SKM-1 treated with dmso at 0.1 percent for 144 hours (cell line): ENCODE data around the gene DPH3.
A peak's percentile ranks its signal among the peaks of the same experiment; 100 is the strongest.
"Not testable (repeated sequence)": the region's sequence is repeated elsewhere in the genome, so short reads cannot be mapped to it uniquely, and the experiment has no call there.

ENCODE experiments used
- DNase-seq: peaks from one replicate; lab custom pipeline; 2025; ENCODE audit not compliant: unreplicated experiment; lab: John Stamatoyannopoulos, UW

The DPH3 gene

DNA sequence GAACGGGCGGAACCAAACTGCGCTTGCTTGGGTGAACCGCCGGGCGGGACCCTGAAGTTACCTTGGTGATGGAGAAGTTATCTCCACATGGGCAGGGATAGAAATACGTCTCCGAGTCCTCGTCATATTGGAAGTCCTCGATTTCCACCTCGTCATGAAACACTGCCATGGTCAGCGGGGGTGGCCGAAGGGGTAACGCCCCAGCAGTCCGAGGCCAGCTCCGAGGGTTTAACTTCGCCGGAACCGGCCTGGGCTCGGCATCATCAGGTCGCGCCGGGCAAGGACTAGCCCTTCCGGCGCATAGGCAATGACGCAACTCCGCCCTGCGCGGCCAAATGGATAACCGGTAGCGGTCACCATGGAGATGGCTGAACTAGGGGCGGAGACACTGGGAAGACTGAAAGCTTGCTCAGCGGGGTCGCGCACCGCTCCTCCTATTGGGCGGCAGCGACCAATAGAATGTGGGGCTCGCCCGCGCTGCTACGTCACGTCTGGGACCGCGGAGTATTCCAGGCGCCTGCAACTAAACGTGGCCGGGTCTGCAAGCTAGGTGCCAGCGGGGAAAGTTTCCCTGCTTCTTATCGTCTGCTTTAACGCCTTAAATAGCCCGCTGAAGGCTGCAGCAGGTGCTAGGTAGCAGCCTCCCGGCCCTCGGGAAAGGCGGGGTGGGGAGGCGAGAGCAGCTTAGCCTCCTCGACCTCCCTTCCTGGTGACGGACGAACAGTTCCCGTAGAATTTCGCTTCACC is at the start of gene DPH3, which contains the start of gene OXNAD1:
Gene DPH3 (minus strand): TSS at position 236 of the 747 bp plus-strand sequence. CDS start 67 bp downstream, at position 169.
Gene OXNAD1 (plus strand): TSS at position 505 of the 747 bp plus-strand sequence. CDS start 5,741 bp downstream, outside the sequence.
- peak; percentile 98 for DNase-seq

DNA sequence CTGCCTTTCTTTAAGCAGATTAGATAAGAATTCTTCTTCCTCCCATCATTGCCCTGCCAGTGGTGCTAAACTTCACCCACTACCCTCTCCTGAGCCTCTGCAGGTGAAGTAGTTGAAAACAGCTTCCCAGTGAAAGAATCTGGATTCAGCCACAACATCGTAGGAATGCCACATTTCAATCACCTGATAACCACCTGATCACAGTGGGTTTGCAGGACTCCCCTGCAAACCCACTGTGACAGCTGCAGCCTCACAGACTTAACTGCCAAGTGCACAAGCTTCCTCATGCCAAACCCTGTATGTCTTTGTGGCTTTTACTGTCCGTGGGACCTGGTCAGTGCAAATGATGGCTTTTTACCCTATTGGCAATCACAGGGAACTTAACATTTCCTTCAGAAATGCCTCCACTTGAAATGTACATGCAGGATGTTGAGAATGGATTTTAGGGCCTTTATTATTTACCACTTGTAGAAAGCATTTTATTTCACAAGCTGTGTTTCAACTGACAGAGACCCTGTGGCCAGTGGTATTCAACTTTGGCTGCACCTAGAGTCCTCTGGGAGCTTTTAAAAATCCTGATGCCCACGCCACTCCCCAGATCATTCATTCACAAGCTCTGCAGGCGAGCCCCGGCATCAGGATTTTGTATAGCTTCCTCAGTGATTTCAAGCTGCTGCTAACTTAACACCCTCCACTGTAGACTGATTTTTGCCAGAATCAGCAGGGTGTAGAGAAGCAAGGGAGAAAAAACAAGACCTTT is 49.3 kb upstream of the DPH3 start:
- DNase-seq = no peak

DNA sequence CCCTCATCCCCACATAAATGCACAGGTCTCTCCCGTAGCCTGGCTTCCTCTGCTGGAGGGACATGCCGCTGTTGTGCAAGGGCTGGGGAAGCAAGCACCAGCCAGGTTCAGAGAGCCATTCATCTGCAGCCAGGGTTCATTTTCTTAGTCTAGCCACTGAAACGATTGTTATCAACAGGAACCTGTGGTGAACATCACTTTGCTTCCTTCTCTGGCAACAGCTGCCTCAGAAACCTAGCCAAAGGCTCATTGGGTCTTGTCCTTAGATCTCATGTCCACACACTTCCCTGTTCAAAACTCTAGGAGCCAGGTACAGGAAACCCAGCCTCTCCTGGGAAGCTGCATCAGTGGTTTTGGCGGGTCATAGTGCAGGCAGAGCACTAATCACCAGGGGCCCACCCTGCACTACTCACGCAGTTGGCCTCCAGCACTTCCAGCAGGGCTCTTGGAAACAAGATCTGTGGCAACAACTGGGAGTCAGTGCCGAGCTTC is 47.3 kb upstream of the DPH3 start:
- peak; percentile 59 for DNase-seq

DNA sequence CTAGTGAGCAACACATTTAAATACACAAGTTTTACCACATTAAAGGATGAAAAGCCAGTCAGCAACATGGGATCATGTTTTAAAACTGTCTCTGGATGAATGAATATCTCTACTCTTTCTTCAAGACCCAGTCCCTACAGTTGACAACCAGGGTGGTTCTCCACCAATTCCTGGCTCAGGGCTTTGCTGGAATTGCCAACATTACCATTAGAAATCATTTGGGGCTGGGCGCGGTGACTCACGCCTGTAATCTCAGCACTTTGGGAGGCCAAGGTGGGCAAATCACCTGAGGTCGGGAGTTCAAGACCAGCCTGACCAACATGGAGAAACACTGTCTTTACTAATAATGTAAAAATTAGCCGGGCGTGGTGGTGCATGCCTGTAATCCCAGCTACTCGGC is 45.7 kb upstream of the DPH3 start:
- DNase-seq = not testable (repeated sequence)

DNA sequence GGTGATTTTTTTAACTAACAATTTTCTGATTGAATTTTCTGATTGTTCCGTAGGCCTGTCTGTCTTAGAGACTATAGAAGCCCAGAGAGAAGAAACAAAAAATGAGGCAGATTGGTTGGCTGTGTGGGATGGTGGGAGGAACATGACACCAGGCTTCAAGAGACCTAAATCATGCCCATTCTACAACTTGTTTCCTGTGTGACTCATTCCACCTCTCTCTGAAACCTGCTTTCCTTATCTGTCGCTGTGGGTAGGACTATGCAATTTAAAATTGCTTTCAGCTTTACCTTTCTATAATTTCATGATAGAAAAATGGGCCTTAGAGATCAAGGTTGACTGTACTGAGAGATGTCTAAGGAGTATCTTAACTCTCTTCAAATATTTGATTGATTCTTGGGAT is 44.8 kb upstream of the DPH3 start:
- no peak for DNase-seq

DNA sequence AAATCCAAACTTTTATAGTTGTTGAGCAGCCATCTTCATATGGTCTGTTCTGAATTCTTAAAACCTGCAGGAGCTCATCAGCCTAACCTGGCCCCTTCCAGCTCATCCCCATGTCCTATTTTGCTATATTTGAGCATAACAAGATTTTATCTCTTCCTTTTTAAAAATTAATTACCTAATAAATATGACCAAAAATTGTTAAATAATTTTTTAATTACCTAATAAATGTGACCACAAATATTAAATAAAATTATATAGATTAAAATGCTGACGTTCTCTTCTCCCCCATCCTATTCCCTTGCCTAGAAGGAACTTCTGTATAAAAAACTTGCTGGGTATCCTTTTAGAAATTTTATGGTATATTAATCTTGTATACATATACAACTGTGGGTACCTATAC is 44.0 kb upstream of the DPH3 start:
- no peak for DNase-seq

DNA sequence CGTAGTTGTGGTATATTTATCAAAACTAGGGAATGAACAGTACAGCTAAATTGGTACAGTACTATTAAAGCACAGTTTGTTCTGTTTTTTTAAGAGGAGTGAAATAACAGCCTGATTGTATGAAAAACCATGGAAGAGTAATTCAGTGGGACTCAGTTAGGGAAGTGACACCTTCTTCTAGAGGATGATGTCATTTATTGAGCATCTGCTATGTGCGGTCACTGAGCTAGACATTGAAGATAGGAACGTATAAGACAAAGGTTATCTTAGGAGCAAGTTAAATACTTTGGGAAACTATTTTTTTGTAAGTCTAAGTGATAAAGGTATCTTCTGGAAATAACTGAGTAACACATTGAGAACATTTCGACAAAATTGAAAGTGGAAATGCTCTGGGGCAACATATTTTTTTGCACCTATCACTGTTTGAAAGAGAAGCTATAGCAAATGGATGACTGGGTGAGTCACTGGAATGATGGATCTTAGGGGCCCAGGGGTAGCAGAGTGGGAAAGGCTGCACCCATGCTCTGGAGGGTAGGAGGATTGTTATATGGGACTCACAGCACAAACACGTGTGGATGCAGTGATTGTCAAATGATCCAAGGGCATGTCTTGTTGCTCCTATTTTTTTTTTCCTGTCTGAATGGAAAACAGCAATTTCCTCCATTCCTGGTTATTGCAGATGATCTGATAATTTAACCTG is 43.2 kb upstream of the DPH3 start:
- DNase-seq = no peak

DNA sequence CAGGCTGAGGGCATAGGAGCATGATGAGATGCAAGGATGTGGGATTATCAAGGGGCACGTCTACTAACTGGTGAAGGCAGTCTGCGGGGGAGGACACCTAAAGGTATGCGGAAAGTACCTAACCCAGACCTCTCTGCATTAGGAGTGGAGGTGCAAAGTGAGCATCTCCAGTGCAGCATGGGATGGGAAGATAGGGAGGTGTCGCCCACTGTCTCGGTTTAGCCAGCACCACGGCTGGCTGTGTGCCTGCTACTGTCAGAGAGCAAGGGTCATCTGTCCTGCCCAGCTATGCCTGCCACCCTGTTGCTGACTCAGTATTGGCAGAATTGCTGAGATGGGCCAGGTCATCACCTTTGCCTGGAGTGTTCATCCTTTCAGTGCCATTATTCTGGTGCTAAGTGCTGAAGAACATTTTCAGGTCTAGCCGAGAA is 40.4 kb upstream of the DPH3 start:
- DNase-seq = no peak

DNA sequence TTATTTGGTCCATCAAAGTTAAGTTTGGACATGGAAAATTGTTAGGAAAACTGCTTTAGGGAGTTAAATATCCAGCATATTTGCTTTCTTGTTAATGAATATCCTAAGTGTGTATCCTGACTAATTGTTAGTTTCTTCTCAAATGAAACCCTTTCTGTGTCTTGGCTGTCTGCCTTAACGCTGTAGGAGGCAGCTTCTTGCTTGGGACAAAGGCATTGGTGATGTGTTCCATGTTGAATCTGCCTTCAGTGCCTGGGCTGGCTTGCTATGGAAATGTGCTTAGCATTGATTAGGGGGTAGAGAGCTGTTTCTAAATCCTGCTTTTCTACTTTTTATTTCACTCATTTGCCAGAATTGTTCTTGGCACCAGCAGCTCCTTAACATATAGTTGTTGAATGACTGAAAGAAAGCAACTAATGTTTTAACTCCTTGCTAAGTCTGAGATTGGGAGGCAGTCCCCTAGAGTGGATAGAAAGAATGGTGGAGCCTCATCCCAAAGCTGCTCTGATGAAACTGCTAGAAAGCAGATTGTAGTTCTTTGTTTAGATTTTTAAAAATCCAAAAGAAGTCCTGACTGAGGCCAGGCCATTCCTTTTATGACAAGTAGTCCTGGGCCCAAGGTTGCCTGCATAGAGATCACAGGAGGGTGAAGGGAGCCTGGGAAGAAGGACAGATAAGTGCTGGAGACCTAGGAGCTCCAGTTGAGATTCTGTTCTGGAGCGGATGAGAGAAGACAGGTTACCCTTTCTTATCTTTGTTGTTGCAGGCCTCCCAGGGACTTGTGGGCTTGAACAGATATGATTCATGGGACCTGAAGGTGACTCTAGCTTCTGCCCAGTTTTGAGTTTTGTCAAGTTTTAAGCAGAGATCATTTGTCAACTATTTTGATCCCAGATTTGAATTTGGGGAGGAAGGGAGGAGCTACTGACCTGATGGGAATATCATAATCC is 39.6 kb upstream of the DPH3 start:
- DNase-seq = no peak

DNA sequence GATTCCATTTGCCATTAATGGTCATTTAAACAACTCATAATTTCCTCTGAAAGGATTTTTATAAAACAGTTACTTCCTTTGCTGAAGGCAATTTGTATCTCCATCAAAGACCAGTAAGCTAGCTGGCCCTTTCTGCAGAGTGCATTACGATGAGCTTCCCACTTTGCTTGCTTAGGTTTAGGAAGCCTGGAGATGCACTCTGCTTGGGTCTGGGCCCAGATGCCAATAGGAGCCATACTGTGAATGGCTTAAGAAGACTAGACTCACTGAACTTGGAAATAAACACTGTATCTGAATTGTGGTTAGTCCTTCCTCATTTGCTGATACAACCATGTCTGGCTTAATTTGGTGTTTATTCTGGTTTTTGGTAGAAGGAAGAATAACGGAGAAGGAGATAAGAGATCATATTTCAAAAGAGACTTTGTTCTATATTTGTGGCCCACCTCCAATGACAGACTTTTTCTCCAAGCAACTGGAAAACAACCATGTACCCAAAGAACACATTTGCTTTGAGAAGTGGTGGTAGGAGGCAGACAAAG is 38.4 kb upstream of the DPH3 start:
- DNase-seq = no peak

DNA sequence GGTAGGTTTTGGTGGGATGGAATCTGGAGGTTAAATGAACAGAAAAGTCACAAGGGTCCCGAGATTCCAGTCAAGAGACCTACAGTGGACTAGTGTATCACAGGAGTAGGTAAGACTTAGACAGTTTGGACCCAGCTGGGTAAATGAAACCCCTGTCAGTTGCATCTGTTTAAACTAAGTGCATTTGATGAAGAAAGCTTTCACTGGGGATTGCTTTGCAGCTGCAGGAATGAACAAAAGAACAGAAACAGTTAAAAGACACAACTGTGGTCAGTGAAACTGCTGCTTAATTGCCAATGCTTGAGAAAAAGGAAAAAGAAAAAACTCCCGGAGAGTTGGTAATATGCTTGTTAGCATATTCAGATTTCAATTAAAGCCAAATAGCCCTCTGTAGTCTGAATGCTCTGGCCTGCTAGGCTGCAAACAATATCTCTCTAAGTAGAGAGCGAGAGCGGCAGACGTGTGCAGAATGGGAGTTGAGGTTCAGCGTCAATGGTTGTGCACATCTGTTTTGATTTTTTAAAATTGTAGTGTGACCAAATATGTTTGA is 37.4 kb upstream of the DPH3 start:
- DNase-seq = no peak

DNA sequence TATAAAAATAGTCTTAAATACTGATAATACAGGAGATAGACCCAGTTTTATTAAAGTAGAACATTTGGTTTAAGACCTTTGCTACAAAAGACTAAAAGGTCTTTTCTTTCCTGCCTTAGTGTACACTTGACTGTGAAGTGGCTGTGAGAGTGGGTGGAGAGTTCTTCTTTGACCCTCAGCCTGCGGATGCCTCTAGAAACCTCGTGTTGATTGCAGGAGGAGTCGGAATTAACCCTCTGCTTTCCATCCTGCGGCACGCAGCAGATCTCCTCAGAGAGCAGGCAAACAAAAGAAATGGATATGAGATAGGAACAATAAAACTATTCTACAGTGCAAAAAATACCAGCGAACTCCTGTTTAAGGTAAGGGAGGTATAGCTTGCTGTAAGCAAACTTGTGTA is 36.8 kb upstream of the DPH3 start:
- no peak for DNase-seq

DNA sequence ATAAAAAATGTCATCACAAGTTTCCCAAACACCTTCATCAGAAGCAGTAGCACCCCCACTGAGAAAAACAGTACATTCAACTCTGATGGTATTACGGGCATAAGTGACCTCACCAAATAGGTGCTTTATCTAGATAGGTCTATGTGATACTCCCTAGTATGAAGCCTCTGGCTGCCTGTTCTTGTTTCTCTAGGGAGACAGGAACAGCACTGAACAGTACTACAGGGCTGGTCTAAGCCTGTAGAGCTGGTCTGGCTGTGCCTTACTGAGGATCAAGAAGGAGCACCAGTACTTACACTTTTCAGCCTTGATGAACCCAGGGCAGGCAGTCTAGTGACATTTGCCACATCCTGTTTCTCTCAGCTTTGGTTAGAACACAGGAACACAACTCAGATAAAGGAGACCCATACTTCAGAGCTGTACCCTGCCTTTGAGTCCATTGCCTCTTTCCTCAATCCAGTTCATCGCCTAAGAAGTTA is 36.2 kb upstream of the DPH3 start:
- no peak for DNase-seq

DNA sequence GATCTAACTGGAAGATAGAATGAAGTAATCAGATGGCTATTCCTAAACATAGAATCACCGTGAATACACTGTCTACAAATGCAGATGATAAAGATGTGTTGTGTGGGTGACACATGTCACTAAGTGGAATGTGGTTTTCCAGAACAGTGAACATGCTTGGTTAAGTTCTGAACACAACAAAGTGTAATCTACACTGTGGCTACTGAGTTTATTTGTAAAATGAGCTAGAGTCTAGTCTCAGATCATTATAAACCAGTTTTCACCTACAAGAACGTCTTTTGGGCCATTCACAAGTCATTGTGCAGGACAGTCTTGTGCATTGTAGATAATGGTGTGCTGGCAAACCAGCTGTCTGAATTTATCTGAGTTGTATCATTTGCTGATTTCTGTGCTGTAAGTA is 35.6 kb upstream of the DPH3 start:
- no peak for DNase-seq

DNA sequence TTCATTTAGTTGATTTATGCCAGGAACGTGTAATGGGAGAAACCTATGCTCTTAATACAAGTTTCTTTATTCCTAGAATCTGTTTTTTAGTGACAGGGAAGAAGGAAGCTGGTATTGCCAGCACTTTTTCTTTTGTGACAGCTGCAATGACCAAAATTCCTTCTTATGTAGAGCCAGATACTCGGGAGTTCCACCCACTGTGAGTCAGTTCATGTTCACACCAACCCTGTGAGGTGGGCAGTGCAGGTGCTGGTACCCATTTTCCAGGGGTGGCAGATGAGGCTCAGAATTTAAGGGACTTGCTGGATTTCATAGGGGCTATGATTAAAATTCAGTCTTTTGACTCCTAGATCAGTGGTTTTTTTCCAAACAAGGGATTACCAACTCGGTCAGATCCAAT is 35.0 kb upstream of the DPH3 start:
- no peak for DNase-seq

DNA sequence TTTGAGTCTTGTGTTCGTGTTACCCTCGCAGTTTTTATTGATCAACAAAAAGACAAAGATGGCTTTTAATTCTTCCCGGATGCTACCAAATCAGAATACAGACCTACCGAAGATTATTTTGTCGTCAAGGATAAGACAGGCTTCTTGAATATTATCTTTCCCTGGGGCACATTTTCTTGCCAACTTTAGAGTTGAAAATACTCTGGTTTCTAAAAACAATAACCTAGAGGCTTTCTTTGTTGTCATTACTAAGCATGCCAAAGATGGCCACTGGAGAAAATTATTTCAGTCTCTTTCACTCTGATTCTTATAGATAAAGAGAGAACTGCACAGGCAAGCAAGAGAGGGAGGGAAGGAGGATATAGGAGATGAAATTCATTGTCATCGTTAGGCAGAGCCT is 34.1 kb upstream of the DPH3 start:
- DNase-seq = no peak

DNA sequence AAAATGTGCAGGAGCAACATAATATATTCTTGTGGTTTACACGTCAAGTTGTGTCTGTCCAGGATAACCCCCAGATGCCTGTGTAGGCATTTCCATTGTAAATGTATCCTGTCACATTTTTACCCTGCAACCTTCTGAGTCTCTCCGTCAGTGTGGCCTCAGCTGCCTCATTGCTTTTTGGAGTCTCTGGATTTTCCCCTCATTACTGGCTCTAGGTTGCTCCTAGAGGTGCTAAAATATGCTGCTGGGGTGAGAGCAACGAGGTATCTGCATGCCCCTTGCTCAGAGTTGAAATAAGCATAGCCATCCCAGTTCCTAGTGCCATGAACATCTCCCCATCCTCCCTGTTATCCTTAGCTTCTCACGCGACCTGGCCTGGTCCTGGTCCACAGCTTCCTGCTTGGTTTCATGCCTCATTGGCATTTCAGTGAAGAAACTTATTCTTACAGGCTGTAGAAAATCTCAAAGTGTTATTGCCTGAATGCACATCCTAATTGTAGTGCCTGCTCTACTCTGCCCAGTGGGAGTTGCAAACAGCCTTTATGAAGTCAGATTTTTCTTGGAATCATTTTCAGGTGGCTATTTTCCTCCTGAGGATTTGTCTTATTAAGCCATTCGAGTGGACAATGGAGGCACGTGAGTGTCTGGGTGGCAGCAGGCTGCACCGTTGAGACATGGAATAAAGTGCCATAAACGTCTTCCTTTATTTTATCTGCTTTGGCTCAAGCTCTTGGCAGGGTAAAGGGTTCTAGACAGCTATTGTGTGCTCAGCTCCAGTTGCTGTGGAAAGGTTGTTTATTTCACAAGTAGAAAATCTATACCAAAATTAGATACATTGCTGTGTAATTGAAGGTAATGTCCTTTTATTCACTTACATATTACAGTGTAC is 33.5 kb upstream of the DPH3 start:
- no peak for DNase-seq

DNA sequence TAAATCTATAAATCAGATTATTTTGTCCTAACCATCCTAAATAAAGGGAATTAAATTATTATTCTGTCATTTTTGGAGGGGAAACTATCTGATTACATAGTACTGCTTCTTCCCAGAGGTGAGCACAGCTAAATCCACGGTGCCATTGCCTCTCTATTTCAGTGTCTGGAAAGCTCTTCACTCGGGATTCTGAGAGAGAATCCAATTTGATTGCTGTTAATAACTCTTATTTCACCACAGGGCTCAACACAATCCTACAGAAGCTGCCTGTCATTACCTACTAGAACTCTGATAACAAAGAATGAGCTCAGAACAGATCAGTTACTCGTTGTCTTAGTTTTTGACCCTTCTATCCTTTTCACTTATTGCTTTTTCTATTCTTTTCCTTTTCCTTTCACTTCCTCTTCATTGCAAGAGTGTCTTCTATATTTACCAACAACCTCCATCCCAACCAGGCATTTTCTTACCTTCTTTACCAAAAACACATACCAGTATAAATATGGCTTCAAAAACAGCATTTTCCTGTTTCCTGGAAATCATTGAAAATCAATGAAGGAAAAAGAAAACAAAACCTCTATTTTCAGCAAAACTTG is 30.7 kb upstream of the DPH3 start:
- DNase-seq = no peak
